Stomach (tissue), 4 donors: Measurements from ENCODE around the gene ZNF584.

ENCODE experiments used
- CTCF ChIP-seq, 7 experiments: fragments of 450-650 bp in 4 of 7; fragments of 200-600 bp in 3 of 7; sonication (generic) in 3 of 7; IDR thresholded peaks; one replicate each; pipeline ENCODE4 v1.5.1; 2016 to 2019; ENCODE audit warnings: antibody characterized with exemption in 7 of 7, control low read depth in 2 of 7, mild to moderate bottlenecking in 1 of 7
- POLR2A ChIP-seq, 4 donors: fragments of 450-650 bp; IDR thresholded peaks; one replicate each; pipeline ENCODE4 v1.6.1; 2016; ENCODE audit warnings: antibody characterized with exemption in 4 of 4, control low read depth in 2 of 4, mild to moderate bottlenecking in 1 of 4, moderate library complexity in 1 of 4
- POLR2AphosphoS5 ChIP-seq, 3 donors: sonication (generic); formaldehyde crosslinking; IDR thresholded peaks; one replicate each; pipeline ENCODE4 v1.6.1; 2016; ENCODE audit warnings: antibody characterized with exemption in 3 of 3

- no peak for TF ChIP-seq CTCF (IDR thresholded peaks at IDR 0.05)
- no peak for TF ChIP-seq POLR2A (IDR thresholded peaks at IDR 0.05)
- no peak for TF ChIP-seq POLR2AphosphoS5 (IDR thresholded peaks at IDR 0.05)
These were observed 13.6 kb upstream of the ZNF584 start for GRCh38 chr19:58394821-58395219.
